ENCODE results near the gene SLC9A8. TPM values are rescaled to one million over a fixed set of nuclear protein-coding genes. Genes with fewer than 3 reads are reported as not detected.

The SLC9A8 gene
- total RNA-seq, 1 donor from 2014 or later, result 6.2 TPM

DNA sequence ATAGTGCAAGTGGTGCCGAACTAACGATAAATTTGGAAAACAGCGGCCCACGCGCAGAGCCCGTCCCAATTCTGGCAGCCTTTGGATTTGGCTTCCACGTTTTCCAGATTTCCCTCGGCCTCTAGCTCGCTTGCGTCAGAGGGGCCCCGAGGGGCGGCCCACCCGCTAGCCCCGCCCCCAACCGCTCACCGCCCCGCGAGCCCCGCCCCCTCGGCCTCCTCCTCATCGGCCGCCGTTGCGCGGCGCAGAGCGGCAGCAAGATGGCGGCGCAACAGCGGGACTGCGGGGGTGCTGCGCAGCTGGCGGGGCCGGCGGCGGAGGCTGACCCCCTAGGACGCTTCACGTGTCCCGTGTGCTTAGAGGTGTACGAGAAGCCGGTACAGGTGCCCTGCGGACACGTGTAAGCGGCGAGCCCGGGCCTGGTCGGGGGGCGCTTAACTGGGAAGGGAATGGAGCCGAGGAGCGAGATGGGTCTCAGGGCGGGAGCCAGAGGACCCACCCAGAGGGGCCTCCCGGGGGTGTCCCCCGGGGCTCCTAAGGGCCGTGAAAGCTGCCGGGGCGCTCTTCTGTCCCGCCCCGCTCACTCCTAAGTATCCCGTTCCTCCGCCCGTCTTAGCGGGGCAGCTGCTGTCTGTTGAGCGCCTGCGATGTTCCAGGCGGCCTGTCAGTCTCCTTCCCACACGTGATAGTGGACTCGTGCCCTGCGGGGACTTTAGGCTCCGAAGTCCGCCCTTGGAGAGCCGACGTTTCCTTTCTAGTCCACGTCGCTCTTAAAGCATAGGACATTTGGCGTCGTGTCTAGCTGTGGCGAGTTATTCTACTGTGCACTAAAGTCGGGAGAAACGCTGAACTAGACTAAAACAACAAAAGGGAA is 123.8 kb downstream of the SLC9A8 start, which contains the start of gene RNF114:
Gene RNF114, plus strand, starts transcription at position 245 of the 874 bp plus-strand sequence. Its CDS starts 16 bp downstream, at position 261.
- Histone ChIP-seq H3K4me3 (ENCODE audit: insufficient read depth, low read depth, low read length) (peak within 1 kb of the TSS; percentile 95), H3K9ac (ENCODE audit: low read length) (peak within 1 kb of the TSS; percentile 98), H2AFZ (ENCODE audit: low read depth, low read length) (peak within 1 kb of the TSS; percentile 79), H3K9me3 (ENCODE audit: insufficient read depth, low read depth, low read length) (no peaks in the 10 kb centered on the region), H3K36me3 (ENCODE audit: insufficient read depth, low read length) (peaks cover 8% of the 10 kb centered on the region), H3K4me2 (ENCODE audit: low read length) (peak within 1 kb of the TSS; percentile 98), H3K27me3 (ENCODE audit: insufficient read depth, low read length) (no peaks in the 10 kb centered on the region), H3K4me1 (ENCODE audit: insufficient read depth, low read length) (peaks cover 22% of the 10 kb centered on the region), H3K79me2 (ENCODE audit: insufficient read depth, low read length) (peaks cover 52% of the 10 kb centered on the region), H3K27ac (ENCODE audit: low read depth, low read length) (peak within 1 kb of the TSS; percentile 81), H4K20me1 (ENCODE audit: insufficient read depth, low read length) (peaks cover 41% of the 10 kb centered on the region)
- FAIRE-seq (no peak), DNase-seq (ENCODE audit: low read depth) (peak; percentile 69)
- Mint-ChIP-seq H3K4me1 (ENCODE audit: low read depth, unreplicated experiment) (peaks cover 18% of the 10 kb centered on the region), H3K4me3 (ENCODE audit: unreplicated experiment) (peak within 1 kb of the TSS; percentile 96), H3K27me3 (ENCODE audit: low read depth, unreplicated experiment) (no peaks in the 10 kb centered on the region), H3K27ac (ENCODE audit: unreplicated experiment) (peak within 1 kb of the TSS; percentile 88), H3K9me3 (ENCODE audit: unreplicated experiment) (no peaks in the 10 kb centered on the region), H3K36me3 (ENCODE audit: low read depth, unreplicated experiment) (peaks cover 7% of the 10 kb centered on the region)
- TF ChIP-seq EZH2 (IDR thresholded peaks at IDR 0.05; ENCODE audit: insufficient read depth, low read length), result no peak
- TF ChIP-seq, protein P1, sequence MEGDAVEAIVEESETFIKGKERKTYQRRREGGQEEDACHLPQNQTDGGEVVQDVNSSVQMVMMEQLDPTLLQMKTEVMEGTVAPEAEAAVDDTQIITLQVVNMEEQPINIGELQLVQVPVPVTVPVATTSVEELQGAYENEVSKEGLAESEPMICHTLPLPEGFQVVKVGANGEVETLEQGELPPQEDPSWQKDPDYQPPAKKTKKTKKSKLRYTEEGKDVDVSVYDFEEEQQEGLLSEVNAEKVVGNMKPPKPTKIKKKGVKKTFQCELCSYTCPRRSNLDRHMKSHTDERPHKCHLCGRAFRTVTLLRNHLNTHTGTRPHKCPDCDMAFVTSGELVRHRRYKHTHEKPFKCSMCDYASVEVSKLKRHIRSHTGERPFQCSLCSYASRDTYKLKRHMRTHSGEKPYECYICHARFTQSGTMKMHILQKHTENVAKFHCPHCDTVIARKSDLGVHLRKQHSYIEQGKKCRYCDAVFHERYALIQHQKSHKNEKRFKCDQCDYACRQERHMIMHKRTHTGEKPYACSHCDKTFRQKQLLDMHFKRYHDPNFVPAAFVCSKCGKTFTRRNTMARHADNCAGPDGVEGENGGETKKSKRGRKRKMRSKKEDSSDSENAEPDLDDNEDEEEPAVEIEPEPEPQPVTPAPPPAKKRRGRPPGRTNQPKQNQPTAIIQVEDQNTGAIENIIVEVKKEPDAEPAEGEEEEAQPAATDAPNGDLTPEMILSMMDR (IDR thresholded peaks at IDR 0.05; ENCODE audit: insufficient read depth, low read depth, low read length), result no peak

- DNase-seq (ENCODE audit: low read depth) (no peak), FAIRE-seq (no peak)
- Mint-ChIP-seq H3K4me1 (ENCODE audit: low read depth, unreplicated experiment) (peaks cover 18% of the 10 kb centered on the region), H3K9me3 (ENCODE audit: unreplicated experiment) (no peaks in the 10 kb centered on the region), H3K27me3 (ENCODE audit: low read depth, unreplicated experiment) (no peaks in the 10 kb centered on the region), H3K27ac (ENCODE audit: unreplicated experiment) (peak overlapping the region; percentile 88), H3K36me3 (ENCODE audit: low read depth, unreplicated experiment) (peaks cover 9% of the 10 kb centered on the region), H3K4me3 (ENCODE audit: unreplicated experiment) (peak overlapping the region; percentile 96)
- Histone ChIP-seq H3K4me2 (ENCODE audit: low read length) (peak overlapping the region; percentile 98), H4K20me1 (ENCODE audit: insufficient read depth, low read length) (peaks cover 45% of the 10 kb centered on the region), H3K9me3 (ENCODE audit: insufficient read depth, low read depth, low read length) (no peaks in the 10 kb centered on the region), H3K4me3 (ENCODE audit: insufficient read depth, low read depth, low read length) (peak overlapping the region; percentile 95), H3K36me3 (ENCODE audit: insufficient read depth, low read length) (peaks cover 11% of the 10 kb centered on the region), H3K4me1 (ENCODE audit: insufficient read depth, low read length) (peaks cover 22% of the 10 kb centered on the region), H3K79me2 (ENCODE audit: insufficient read depth, low read length) (peaks cover 61% of the 10 kb centered on the region), H3K9ac (ENCODE audit: low read length) (peak overlapping the region; percentile 98), H2AFZ (ENCODE audit: low read depth, low read length) (no peak overlapping the region), H3K27ac (ENCODE audit: low read depth, low read length) (peak overlapping the region; percentile 81), H3K27me3 (ENCODE audit: insufficient read depth, low read length) (no peaks in the 10 kb centered on the region)
- no peak for TF ChIP-seq EZH2 (IDR thresholded peaks at IDR 0.05; ENCODE audit: insufficient read depth, low read length)
- TF ChIP-seq, protein P1 (IDR thresholded peaks at IDR 0.05; ENCODE audit: insufficient read depth, low read depth, low read length), result no peak
Measured at GRCh38 chr20:49937027-49937929, 124.7 kb downstream of the SLC9A8 start.

Measured in astrocyte (in vitro differentiated cells and primary cell).